SJSA1 (cell line): ENCODE data around the gene COL23A1. TPM values are rescaled to one million over a fixed set of nuclear protein-coding genes. Genes with fewer than 3 reads are reported as not detected.

Experiments
- DNase-seq, 2 experiments: peaks; one replicate each; pipeline ENCODE4 v3.0.0-alpha.2; 2015 to 2020; ENCODE audit warnings: low spot score in 2 of 2, low read depth in 1 of 2
- H3K27ac ChIP-seq: fragments of 250-450 bp; sonication (Bioruptor Pico); 2 replicates; pipeline ENCODE4 v1.5.1; 2020; ENCODE audit warnings: mild to moderate bottlenecking, moderate library complexity
- H3K27me3 ChIP-seq: fragments of 250-450 bp; sonication (Bioruptor Pico); replicated peaks from 2 replicates; pipeline ENCODE4 v1.5.1; 2020; ENCODE audit warnings: mild to moderate bottlenecking, moderate library complexity
- H3K36me3 ChIP-seq: fragments of 250-450 bp; sonication (Bioruptor Pico); 2 replicates; pipeline ENCODE4 v1.5.1; 2020; ENCODE audit warnings: mild to moderate bottlenecking
- H3K4me1 ChIP-seq: fragments of 250-450 bp; sonication (Bioruptor Pico); replicated peaks from 2 replicates; pipeline ENCODE4 v1.6.1; 2021; ENCODE audit warnings: mild to moderate bottlenecking
- H3K4me3 ChIP-seq: fragments of 250-450 bp; sonication (Bioruptor Pico); 2 replicates; pipeline ENCODE4 v1.5.1; 2020; ENCODE audit warnings: mild to moderate bottlenecking
- H3K9me3 ChIP-seq: fragments of 250-450 bp; sonication (Bioruptor Pico); replicated peaks from 2 replicates; pipeline ENCODE4 v1.5.1; 2020; ENCODE audit warnings: mild to moderate bottlenecking
- total RNA-seq: library from RNA; depleted of rRNA; stranded (reverse); fragments of >200 nt; shearing (Covaris generic); gene quantifications from 2 replicates; pipeline ENCODE4 v1.2.3, GENCODE V29; 2014

The COL23A1 gene
- total RNA-seq, 1 experiment from 2014 or later = not detected

DNA sequence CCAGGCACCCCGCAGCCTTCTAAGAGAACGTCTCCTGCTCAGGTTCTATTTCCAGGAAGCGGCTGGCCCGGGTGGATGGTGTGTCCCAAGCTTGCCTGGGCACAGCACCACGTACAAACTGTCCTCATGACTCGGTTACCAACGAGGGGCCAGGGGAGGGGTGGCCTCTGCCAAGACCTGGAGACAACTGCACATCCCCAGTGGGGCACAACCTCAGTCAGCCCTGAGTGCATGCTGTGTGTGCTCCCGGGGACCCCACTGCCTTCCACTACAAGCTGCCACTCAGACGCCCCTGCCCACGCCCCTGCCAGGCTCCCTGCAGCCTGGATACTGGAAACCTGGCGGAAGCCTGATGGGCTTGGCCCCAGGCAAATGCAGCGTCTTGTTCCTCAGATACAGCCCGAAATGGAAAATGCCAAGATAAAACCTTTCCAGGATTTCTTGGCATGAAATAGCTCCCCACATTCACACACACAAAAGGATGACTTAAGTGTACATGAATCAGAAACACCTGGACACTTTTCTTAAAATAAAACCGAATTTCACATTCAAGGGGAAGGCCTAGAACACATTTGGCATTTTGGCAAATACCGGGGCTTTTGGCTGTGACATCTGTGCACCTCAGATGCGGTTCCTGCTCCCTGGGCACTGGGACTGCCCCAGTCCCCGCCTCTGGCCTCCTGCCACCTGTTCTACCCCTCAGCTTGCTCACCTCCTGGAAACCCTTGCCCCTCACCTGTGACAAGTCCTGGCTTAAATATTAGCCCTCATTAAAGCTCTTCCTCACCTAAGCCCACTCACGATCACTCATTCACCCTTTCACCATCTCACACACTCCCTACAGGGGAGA, 62.5 kb downstream of the COL23A1 start:
- no peaks in the 10 kb centered on the region for H3K4me1 ChIP-seq
- H3K27ac ChIP-seq = no peak overlapping the region
- H3K9me3 ChIP-seq = peaks cover 78% of the 10 kb centered on the region

DNA sequence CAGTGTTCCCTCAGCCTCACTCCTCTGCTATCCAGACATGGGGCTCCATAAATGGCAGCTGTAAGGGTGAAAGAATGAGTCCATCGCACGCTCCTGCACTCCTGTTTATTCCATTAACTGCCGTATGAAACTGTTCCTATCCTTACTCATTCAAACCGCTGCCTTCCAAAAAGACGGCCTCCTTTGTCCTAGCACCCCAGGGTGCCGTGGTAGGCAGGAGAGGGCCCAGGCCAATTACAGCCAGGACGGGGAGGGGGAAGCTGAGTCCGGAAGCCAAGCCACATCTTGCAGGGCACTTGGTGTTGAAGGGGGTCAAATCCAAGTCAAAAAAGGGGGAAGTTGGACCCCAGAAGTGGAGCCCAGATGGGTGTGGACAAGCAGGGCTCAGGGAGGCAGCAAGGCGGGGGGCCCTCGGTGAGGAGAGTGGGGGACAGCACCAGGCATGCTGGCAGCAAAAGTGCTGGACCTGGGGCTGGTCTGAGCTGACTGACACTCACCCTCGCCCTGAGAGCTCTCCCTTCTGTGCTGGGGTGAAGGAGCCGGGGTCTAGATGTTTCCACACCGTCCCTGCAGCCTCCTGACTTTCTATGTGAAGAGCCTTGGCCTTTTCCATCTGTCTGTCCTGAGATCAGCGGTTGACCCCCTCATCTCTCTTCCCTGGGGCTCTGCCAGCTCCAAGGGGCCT, 63.3 kb downstream of the COL23A1 start:
- no peak for DNase-seq
- Histone ChIP-seq H3K27ac (no peak overlapping the region), H3K36me3 (no peaks in the 10 kb centered on the region), H3K27me3 (no peaks in the 10 kb centered on the region), H3K4me3 (no peak overlapping the region), H3K4me1 (no peaks in the 10 kb centered on the region), H3K9me3 (peaks cover 78% of the 10 kb centered on the region)

More for the DNA sequence above, 62.5 kb downstream of the COL23A1 start:
- Histone ChIP-seq H3K36me3 (no peaks in the 10 kb centered on the region), H3K27me3 (no peaks in the 10 kb centered on the region), H3K4me3 (no peak overlapping the region)
- no peak for DNase-seq

DNA sequence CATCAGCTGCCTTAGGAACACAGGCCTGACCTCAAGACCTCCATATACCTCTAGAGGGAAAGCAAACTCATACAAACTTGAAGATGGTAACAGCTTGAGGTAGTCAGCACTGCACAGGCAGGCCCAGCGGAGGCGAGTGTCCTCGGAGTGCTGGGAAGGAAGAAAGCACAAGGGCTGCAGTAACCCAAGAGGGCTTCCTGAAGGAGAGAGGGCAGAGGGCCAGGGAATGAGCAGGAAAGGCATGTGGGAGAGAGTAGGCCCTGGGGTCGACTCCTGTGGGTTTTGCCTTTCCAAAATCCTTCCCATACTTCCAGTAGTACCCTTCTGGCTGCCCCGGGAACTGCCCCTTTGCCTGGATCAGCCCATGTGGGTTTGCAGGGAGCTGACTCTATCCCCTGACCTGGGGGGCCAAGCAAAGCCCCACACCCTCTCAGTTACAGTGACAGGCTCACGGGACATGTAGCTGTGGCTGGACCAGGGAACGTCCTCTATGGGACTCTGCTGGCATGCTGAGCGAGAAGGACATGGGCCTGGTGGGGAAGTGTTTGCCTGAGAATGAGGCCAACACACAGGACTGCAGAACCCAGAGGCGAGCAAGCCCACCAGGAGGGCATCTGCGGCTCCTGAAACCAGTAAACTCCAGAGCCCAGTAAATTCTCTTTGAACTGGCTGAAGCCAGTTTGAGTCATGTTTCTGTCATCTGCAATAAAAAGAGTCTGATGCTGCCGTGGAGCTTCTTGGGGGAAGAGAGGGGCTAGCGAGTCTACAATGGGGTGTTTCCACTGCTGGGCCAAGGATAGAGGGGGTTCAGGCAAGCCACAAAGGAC, 64.1 kb downstream of the COL23A1 start:
- Histone ChIP-seq H3K9me3 (peaks cover 75% of the 10 kb centered on the region), H3K4me3 (no peak overlapping the region), H3K36me3 (no peaks in the 10 kb centered on the region), H3K27me3 (no peaks in the 10 kb centered on the region), H3K4me1 (no peaks in the 10 kb centered on the region), H3K27ac (no peak overlapping the region)
- no peak for DNase-seq

DNA sequence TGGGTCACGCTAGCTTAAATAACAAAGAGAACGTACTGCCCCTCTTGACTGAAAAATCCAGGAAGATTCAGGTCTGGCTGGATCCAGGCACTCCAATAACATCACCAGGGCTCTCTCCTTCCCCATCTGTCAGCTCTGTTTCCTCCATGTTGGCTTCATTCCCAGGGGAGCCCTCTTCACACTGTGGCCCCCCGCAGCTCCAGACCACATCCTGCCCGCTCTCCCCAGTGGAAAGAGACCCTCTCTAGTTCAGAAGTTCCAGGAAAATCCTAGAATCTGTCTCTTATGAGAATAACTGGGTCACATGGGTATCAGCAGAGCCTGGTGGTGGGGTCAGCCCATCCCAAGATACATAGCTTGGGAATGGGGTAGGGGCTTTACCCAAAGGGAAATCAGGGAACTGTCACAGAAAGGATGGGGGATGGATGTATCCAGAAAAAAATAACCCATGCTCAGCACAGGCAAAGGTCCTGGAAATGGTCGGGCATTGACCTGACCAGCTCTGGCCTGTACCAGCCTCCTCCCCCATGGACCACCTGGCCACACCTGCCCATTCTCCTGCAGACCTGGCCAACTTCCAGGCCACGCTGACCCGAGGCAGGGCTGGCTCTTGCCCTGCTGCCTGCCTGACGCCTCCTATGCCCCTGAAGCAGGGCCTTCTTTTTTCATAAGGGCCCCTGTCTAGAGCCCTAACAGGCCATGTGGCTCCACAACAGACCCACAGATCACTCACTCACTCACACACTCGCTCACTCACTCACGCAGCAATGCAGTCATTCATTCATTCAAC, 65.9 kb downstream of the COL23A1 start:
- no peak overlapping the region for H3K27ac ChIP-seq

DNA sequence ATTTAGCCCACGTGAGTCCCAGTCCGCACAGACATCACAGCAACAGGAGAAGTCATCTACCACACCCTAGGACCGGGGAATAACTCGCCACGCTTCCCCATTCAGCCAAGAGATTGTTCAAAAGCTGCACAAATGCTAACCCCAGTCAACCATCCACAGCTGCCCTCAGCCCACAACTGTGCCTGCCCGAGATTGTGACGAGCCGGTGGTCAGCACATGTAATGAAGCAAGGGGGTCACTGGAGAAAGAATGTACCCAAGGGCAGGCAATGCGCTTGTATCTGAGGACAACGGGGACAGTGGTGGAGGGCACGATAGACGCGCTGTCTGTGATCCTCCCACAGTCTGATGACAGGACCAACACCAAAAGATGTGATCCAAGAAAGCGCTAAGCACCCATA, 67.8 kb downstream of the COL23A1 start:
- H3K4me3 ChIP-seq = no peak overlapping the region
- no peaks in the 10 kb centered on the region for H3K36me3 ChIP-seq
- H3K27ac ChIP-seq = no peak overlapping the region
- H3K27me3 ChIP-seq = no peaks in the 10 kb centered on the region
- no peak for DNase-seq
- no peaks in the 10 kb centered on the region for H3K4me1 ChIP-seq
- peaks cover 59% of the 10 kb centered on the region for H3K9me3 ChIP-seq

More for the DNA sequence above, 65.9 kb downstream of the COL23A1 start:
- Histone ChIP-seq H3K4me1 (no peaks in the 10 kb centered on the region), H3K4me3 (no peak overlapping the region), H3K36me3 (no peaks in the 10 kb centered on the region), H3K9me3 (peaks cover 70% of the 10 kb centered on the region), H3K27me3 (no peaks in the 10 kb centered on the region)
- DNase-seq = no peak

DNA sequence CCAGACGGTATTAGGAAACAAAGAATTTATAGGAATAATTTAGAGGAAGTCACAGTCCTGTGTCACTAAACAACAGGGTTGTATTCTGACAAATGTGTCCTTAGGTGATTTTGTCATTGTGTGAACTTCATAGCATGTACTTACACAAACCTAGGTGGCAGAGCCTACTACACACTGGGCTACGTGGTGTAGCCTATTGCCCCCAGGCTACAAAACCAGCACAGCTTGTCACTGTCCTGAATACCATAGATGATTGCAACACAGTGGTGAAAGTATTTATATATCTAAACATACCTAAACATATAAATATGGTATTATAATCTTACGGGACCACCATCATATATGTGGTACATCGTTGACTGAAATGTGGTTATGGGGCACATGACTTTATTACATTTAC, 69.3 kb downstream of the COL23A1 start:
- Histone ChIP-seq H3K27me3 (no peaks in the 10 kb centered on the region), H3K27ac (no peak overlapping the region), H3K4me3 (no peak overlapping the region), H3K36me3 (no peaks in the 10 kb centered on the region), H3K4me1 (no peaks in the 10 kb centered on the region), H3K9me3 (peaks cover 59% of the 10 kb centered on the region)
- DNase-seq = no peak

DNA sequence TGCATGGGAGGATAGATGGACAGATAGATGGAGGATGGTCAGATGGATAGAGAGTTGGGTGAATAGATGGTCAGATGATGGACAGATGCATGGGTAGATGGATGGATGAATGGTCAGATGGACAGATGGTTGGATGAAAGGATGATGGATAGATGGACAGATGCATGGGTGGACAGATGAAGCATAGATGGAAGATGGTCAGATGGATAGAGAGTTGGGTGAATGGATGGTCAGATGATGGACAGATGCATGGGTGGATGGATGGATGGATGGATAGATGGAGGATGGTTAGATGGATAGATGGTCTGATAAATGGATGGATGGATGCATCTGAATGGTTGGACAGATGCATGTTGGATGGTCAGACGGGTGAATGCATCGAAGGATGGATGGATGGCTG, 70.4 kb downstream of the COL23A1 start:
- H3K27me3 ChIP-seq = no peaks in the 10 kb centered on the region
- DNase-seq = no peak
- H3K9me3 ChIP-seq = peaks cover 65% of the 10 kb centered on the region

DNA sequence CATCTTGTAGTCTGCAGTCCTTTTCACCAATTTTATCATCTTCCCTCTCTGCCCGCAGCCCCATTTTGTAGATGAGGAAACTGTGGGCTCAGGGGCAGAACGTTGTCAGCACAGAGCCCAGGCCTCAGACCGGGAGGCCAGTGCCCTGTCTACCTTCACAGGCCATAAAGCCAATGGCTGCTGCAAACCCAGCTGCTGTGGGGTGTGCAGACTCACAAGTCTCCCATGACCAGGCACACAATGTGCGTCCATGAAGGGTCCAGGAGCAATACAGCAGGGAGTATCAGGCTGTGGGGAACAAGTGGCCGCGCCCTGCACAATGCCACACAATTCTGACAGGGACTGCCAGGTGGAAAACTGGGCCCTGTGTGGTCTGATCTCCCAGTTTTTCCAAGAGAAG, 71.0 kb downstream of the COL23A1 start:
- Histone ChIP-seq H3K9me3 (peaks cover 67% of the 10 kb centered on the region), H3K27ac (no peak overlapping the region), H3K4me1 (no peaks in the 10 kb centered on the region), H3K27me3 (no peaks in the 10 kb centered on the region), H3K4me3 (no peak overlapping the region), H3K36me3 (no peaks in the 10 kb centered on the region)
- no peak for DNase-seq

More for the DNA sequence above, 70.4 kb downstream of the COL23A1 start:
- no peak overlapping the region for H3K27ac ChIP-seq
- no peaks in the 10 kb centered on the region for H3K4me1 ChIP-seq
- H3K4me3 ChIP-seq = no peak overlapping the region
- no peaks in the 10 kb centered on the region for H3K36me3 ChIP-seq

DNA sequence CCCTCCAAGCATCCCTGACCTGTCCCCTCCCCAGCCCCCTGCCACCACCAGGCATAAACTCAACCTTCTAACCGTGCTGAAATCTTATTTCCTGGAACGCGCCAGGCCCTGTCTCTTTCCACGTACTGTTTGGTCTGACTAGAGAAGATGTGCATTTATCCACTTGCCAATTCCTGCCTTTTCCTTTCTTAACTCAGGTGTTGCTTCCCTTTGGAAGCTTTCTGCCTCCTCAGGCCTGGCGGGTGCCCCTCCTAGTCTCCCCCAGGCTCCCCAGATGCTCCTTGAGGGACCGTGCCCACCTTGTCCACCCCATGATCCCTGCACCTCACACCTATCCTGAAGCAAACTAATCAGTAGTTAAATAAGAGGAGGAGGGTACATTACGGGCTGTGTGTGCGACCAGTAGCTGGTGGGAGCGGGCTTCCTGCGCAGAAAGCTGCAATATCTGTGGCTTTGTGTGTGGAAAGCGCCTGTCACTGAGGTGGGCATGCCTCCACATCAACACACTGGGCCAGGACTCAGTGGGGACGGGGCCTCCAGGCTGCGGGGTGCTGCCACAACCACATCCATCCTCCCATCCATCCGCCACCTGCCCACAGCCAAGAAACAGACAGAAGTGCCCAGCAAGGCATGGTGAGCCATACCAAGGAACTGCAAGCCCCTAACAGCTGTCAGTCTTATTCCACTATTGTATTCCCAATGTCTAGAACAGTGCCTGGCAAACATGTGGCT, 73.5 kb downstream of the COL23A1 start:
- H3K4me1 ChIP-seq = no peaks in the 10 kb centered on the region
- H3K4me3 ChIP-seq = no peak overlapping the region
- H3K36me3 ChIP-seq = no peaks in the 10 kb centered on the region
- no peak overlapping the region for H3K27ac ChIP-seq
- no peaks in the 10 kb centered on the region for H3K27me3 ChIP-seq
- DNase-seq = no peak
- H3K9me3 ChIP-seq = peaks cover 70% of the 10 kb centered on the region

DNA sequence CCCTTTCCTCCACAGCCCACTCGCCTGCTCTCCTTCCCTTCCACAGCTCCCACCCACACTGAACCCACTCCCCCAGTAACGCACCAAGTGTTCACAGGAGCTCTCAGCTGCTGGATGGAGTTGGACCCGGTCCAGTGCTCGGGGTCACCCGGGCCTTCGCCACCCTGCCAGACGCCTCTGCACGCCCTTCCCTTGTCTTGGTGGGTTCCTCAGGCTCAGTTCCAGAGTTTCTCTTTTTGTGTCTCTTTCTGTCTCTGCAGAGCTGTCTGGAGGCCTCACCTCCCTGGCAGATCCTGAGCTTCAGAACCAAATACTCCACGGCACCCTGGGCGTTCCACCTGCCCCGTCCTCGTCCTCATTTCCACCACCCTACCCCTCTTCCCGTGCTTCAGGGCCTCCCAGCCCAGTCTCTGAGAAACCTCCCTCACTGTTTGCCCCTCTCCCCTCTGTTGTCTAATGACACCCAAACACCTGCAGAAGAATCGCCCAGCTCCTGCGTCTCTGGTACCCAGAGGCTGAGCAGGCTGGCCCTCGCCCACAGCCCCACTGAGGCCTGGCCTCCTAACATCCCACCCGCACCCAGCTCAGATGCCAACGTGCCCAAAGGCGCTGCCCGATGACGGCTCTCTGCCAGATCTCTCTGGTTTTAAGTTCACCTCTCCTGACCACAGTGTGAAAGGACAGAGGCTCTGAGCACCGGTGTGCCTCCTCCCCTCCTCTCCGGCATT, 74.3 kb downstream of the COL23A1 start:
- Histone ChIP-seq H3K4me1 (no peaks in the 10 kb centered on the region), H3K9me3 (peaks cover 69% of the 10 kb centered on the region), H3K27ac (no peak overlapping the region), H3K27me3 (no peaks in the 10 kb centered on the region), H3K4me3 (no peak overlapping the region), H3K36me3 (no peaks in the 10 kb centered on the region)
- no peak for DNase-seq

DNA sequence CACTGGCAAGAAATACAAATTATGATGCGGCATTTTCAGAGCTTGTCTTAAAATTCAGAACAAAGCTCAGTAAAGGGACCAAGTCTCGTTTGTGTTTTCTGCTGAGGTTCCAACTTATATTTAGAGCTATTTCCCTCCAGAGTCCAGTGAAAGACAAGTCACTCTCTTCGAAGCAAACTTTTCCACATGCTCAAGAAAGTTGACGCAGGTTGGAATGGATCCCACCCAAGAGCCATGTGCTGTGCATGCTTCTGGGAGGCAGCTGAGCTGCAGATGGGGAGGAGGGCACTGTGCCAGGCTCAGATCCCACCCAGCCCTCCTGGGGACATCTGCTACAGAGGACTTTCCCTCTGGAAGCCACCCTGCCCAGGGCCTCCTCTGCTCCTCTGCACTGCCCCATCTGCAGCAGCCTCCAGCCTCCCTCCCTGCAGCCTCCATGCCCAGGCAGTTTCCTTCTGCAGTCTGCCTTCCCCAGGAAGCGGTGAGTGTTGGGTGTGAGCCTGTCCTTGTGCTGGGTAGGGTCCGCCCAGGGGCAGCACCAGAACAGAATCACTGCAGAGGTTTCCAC, 75.3 kb downstream of the COL23A1 start:
- H3K36me3 ChIP-seq = no peaks in the 10 kb centered on the region
- no peaks in the 10 kb centered on the region for H3K27me3 ChIP-seq
- H3K4me1 ChIP-seq = no peaks in the 10 kb centered on the region
- DNase-seq = no peak
- peaks cover 67% of the 10 kb centered on the region for H3K9me3 ChIP-seq
- no peak overlapping the region for H3K27ac ChIP-seq
- H3K4me3 ChIP-seq = no peak overlapping the region

DNA sequence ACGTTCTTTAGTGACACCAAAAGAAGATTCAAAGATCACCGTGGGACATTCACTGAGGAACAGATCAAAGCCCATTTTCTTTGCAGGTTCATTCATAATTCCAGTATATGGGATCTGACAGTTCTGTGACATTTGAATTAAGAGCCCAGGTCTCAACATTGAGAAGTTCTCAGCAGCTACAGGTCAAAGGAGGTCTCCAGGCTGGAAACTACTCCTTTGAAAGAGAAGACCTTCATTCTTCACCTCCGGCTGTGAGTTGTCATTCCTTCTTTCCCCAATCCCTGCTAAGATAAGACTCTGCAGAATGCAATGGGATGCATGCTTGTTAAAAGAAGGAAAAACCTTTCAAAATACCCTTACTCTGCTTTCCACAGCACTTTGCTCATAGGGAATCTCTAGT, 79.0 kb downstream of the COL23A1 start:
- no peak for DNase-seq
- H3K9me3 ChIP-seq = peaks cover 66% of the 10 kb centered on the region
- H3K27ac ChIP-seq = no peak overlapping the region
- no peaks in the 10 kb centered on the region for H3K27me3 ChIP-seq
- no peaks in the 10 kb centered on the region; the same call in 1 of the 2 replicates for H3K36me3 ChIP-seq
- H3K4me1 ChIP-seq = no peaks in the 10 kb centered on the region
- H3K4me3 ChIP-seq = no peak overlapping the region
